Neuronal stem cell (in vitro differentiated cells): Measurements from ENCODE around the gene FGF22.

Experiments used
- DNase-seq: peaks from one replicate; pipeline ENCODE4 v3.0.0-alpha.2; 2013; ENCODE audit warnings: low spot score
- H2AFZ ChIP-seq: one replicate; pipeline ENCODE4 v1.6.1; 2013; ENCODE audit warnings: mild to moderate bottlenecking, low read length, inconsistent platforms
- H2AK5ac ChIP-seq: 2 replicates; pipeline ENCODE4 v1.6.1; 2013; ENCODE audit warnings: low read depth, mild to moderate bottlenecking, inconsistent platforms, low read length, moderate library complexity, mixed read lengths
- H2BK120ac ChIP-seq: 2 replicates; pipeline ENCODE4 v1.6.1; 2013; ENCODE audit warnings: low read depth, mild to moderate bottlenecking, inconsistent platforms, low read length, moderate library complexity, mixed read lengths
- H2BK12ac ChIP-seq: one replicate; pipeline ENCODE4 v1.6.1; 2013; ENCODE audit warnings: low read length, inconsistent platforms
- H2BK15ac ChIP-seq: 2 replicates; pipeline ENCODE4 v1.6.1; 2013; ENCODE audit warnings: mild to moderate bottlenecking, low read length, inconsistent platforms, mixed read lengths
- H2BK5ac ChIP-seq: one replicate; pipeline ENCODE4 v1.6.1; 2013; ENCODE audit warnings: inconsistent platforms, mild to moderate bottlenecking, low read length, moderate library complexity
- H3K14ac ChIP-seq: one replicate; pipeline ENCODE4 v1.6.1; 2013; ENCODE audit warnings: low read length, inconsistent platforms
- H3K18ac ChIP-seq: 2 replicates; pipeline ENCODE4 v1.6.1; 2013; ENCODE audit warnings: low read length, inconsistent platforms
- H3K23ac ChIP-seq: 2 replicates; pipeline ENCODE4 v1.6.1; 2013; ENCODE audit warnings: low read depth, mild to moderate bottlenecking, mixed read lengths, low read length, inconsistent platforms; ENCODE audit not compliant: poor library complexity
- H3K27ac ChIP-seq: replicated peaks from 3 replicates; pipeline ENCODE4 v1.5.1; 2013; ENCODE audit warnings: low read length, inconsistent platforms
- H3K27me3 ChIP-seq, 3 experiments: 2 replicates each; pipeline ENCODE4 v1.6.1; 2013; ENCODE audit warnings: low read length in 3 of 3, mild to moderate bottlenecking in 2 of 3, inconsistent platforms in 1 of 3, low read depth in 1 of 3, mixed read lengths in 1 of 3, moderate library complexity in 1 of 3; ENCODE audit not compliant: control insufficient read depth in 3 of 3, insufficient read depth in 3 of 3
- H3K36me3 ChIP-seq, 2 donors: replicated peaks in 1 of 2; 2 replicates each; pipeline ENCODE4 v1.6.1; 2013; ENCODE audit warnings: low read length in 2 of 2; ENCODE audit not compliant: control insufficient read depth in 2 of 2, insufficient read depth in 2 of 2
- H3K4ac ChIP-seq: 2 replicates; pipeline ENCODE4 v1.6.1; 2013; ENCODE audit warnings: inconsistent platforms, mild to moderate bottlenecking, low read length, moderate library complexity
- H3K4me1 ChIP-seq, 2 donors: 1 replicate in 1 of 2; 2 replicates in 1 of 2; pipeline ENCODE4 v1.6.1; 2013; ENCODE audit warnings: low read length in 2 of 2, low read depth in 1 of 2; ENCODE audit not compliant: control insufficient read depth in 2 of 2, insufficient read depth in 1 of 2
- H3K4me2 ChIP-seq: one replicate; pipeline ENCODE4 v1.6.1; 2013; ENCODE audit warnings: mild to moderate bottlenecking, low read length, inconsistent platforms; ENCODE audit not compliant: insufficient read depth, poor library complexity, severe bottlenecking
- H3K4me3 ChIP-seq, 2 donors: 2 replicates each; pipeline ENCODE4 v1.5.1; 2013; ENCODE audit warnings: low read length in 2 of 2, mild to moderate bottlenecking in 2 of 2, inconsistent platforms in 1 of 2, moderate library complexity in 1 of 2
- H3K79me1 ChIP-seq: one replicate; pipeline ENCODE4 v1.6.1; 2013; ENCODE audit warnings: low read depth, mild to moderate bottlenecking, inconsistent platforms, low read length, moderate library complexity
- H3K9ac ChIP-seq: one replicate; pipeline ENCODE4 v1.6.1; 2013; ENCODE audit warnings: mild to moderate bottlenecking, low read depth, low read length, inconsistent platforms; ENCODE audit not compliant: poor library complexity
- H3K9me3 ChIP-seq, 2 donors: replicated peaks in 1 of 2; 2 replicates each; pipeline versions ENCODE3 to v1.6.1; 2013; ENCODE audit warnings: low read length in 2 of 2, mild to moderate bottlenecking in 2 of 2, inconsistent platforms in 1 of 2, low read depth in 1 of 2, mixed read lengths in 1 of 2, moderate library complexity in 1 of 2; ENCODE audit not compliant: control insufficient read depth in 2 of 2, insufficient read depth in 1 of 2
- H4K8ac ChIP-seq: one replicate; pipeline ENCODE4 v1.6.1; 2013; ENCODE audit warnings: low read depth, mild to moderate bottlenecking, inconsistent platforms, low read length, moderate library complexity
- H4K91ac ChIP-seq: one replicate; pipeline ENCODE4 v1.6.1; 2013; ENCODE audit warnings: low read length, low read depth, mild to moderate bottlenecking, inconsistent platforms; ENCODE audit not compliant: poor library complexity
- WGBS, 2 donors: extraction: QIAGEN DNeasy Blood & Tissue Kit; methylation state at CpG; one replicate each; pipeline ENCODE4 v1.1.7; 2013; ENCODE audit warnings: missing lambda C conversion rate in 2 of 2, mixed read lengths in 1 of 2; ENCODE audit not compliant: insufficient read length in 2 of 2, insufficient replicate concordance in 1 of 2; ENCODE audit errors: extremely low coverage in 2 of 2; 5-methylcytosine and 5-hydroxymethylcytosine counted together

Gene FGF22

GRCh38 chr19:594265-594870, 45.3 kb upstream of the FGF22 start:
- Histone ChIP-seq H4K8ac (no peak overlapping the region), H3K14ac (no peak overlapping the region), H3K4ac (no peak overlapping the region), H2AFZ (no peak overlapping the region), H2BK5ac (no peak overlapping the region), H2AK5ac (peak overlapping the region; percentile 63), H3K23ac (no peak overlapping the region), H4K91ac (no peak overlapping the region), H2BK15ac (no peak overlapping the region), H3K18ac (no peak overlapping the region), H3K4me1 (peaks cover under 1 to 1% of the 10 kb centered on the region in 2 donors), H3K9ac (no peak overlapping the region), H3K36me3 (no peaks in the 10 kb centered on the region), H2BK12ac (no peak overlapping the region), H3K27ac (no peak overlapping the region), H2BK120ac (no peak overlapping the region), H3K4me3 (no peak overlapping the region), H3K79me1 (peaks cover 6% of the 10 kb centered on the region), H3K9me3 (peaks cover 0 to 1% of the 10 kb centered on the region in 2 donors), H3K27me3 (peaks cover 16 to 71% (median 34%) of the 10 kb centered on the region in 3 experiments), H3K4me2 (no peak overlapping the region)
- DNase-seq = no peak
- WGBS, 2 donors = no CpG with 5 or more reads among the region's 24 CpGs

GRCh38 chr19:595326-596262, 44.1 kb upstream of the FGF22 start:
- Histone ChIP-seq H3K4me3 (no peak overlapping the region), H3K79me1 (peaks cover 6% of the 10 kb centered on the region), H4K8ac (no peak overlapping the region), H3K4me1 (peaks cover 0 to 1% of the 10 kb centered on the region in 2 donors), H2AFZ (no peak overlapping the region), H2AK5ac (peak overlapping the region; percentile 37), H3K23ac (no peak overlapping the region), H3K27me3 (peaks cover 8 to 66% (median 26%) of the 10 kb centered on the region in 3 experiments), H3K4me2 (no peak overlapping the region), H3K27ac (no peak overlapping the region), H2BK15ac (peak overlapping the region; percentile 26), H3K14ac (no peak overlapping the region), H3K9me3 (peaks cover 0 to 1% of the 10 kb centered on the region in 2 donors), H3K9ac (no peak overlapping the region), H3K36me3 (no peaks in the 10 kb centered on the region), H2BK5ac (no peak overlapping the region), H4K91ac (no peak overlapping the region), H3K4ac (no peak overlapping the region), H2BK12ac (no peak overlapping the region), H2BK120ac (no peak overlapping the region), H3K18ac (no peak overlapping the region)
- no CpG with 5 or more reads among the region's 42 CpGs for WGBS, 2 donors
- DNase-seq = no peak

- H3K4me1 ChIP-seq = peaks cover 0 to 1% of the 10 kb centered on the region in 2 donors
- H4K91ac ChIP-seq = no peak overlapping the region
- H3K18ac ChIP-seq = peak overlapping the region; percentile 38
- H3K4me2 ChIP-seq = no peak overlapping the region
- peaks cover 6% of the 10 kb centered on the region for H3K79me1 ChIP-seq
- no peak overlapping the region for H4K8ac ChIP-seq
- no peak overlapping the region for H2BK120ac ChIP-seq
- WGBS, 2 donors = no CpG with 5 or more reads among the region's 16 CpGs
- H3K23ac ChIP-seq = peak overlapping the region; percentile 31
- no peak overlapping the region for H3K14ac ChIP-seq
- H2BK5ac ChIP-seq = peak overlapping the region; percentile 87
- H3K4me3 ChIP-seq = no peak overlapping the region
- H2BK12ac ChIP-seq = no peak overlapping the region
- no peaks in the 10 kb centered on the region for H3K36me3 ChIP-seq
- no peak overlapping the region for H2AFZ ChIP-seq
- no peak overlapping the region for H3K27ac ChIP-seq
- H3K27me3 ChIP-seq = peaks cover 2 to 59% (median 19%) of the 10 kb centered on the region in 3 experiments
- H2AK5ac ChIP-seq = peak overlapping the region; percentile 37
- peak overlapping the region; percentile 83 for H2BK15ac ChIP-seq
- no peak overlapping the region for H3K9ac ChIP-seq
- DNase-seq = no peak
- H3K9me3 ChIP-seq = peaks cover 2% of the 10 kb centered on the region in 2 donors
- no peak overlapping the region for H3K4ac ChIP-seq
Observed at GRCh38 chr19:596263-596655, 43.4 kb upstream of the FGF22 start.
